Epidermal melanocyte (primary cell): Measurements from ENCODE around the gene BTG1.
"Not testable (repeated sequence)": the region's sequence is repeated elsewhere in the genome, so short reads cannot be mapped to it uniquely, and the experiment has no call there.

ENCODE experiments used
- DNase-seq: peaks from one replicate; pipeline ENCODE4 v3.0.0; 2011; ENCODE audit warnings: low spot score; ENCODE audit not compliant: insufficient read length

The BTG1 gene

DNA sequence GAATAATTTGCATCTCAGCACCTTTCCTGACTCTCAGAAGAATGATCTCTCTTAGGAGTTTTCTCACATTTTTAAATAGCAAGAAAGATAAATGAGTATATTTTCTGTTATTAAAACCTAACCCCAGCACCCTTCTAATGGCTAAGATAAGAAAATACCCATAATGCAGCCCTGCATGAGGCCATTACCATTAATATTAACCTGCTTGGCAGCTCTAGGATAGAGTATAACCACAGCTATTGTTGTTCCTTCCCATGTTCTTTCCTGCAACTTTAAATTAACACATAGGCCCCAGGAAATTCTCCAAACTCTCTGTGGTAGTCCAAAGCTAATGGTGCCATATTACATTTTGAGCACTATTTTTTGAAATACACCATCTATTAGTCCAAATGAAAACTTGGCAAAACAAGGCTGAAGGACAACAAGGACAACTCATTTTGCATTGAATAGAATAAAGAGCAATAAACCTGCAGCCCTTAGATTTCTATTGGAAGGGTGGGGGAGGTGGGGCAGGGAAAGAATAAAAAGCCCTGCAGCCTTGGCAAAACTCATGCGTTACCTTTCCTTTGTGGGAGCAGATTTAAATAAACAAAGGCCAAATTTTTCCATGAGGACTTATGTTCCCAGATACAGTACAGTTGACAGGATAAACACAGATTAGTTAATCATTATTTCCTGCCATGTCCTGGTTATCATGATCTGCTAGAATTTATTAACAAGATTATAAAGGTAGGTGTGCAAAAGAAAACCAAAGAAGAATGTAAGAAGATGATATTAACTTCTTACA is 46.9 kb downstream of the BTG1 start:
- DNase-seq = no peak

- no peak for DNase-seq
Measured at GRCh38 chr12:92096346-92097136, 49.1 kb downstream of the BTG1 start.

DNA sequence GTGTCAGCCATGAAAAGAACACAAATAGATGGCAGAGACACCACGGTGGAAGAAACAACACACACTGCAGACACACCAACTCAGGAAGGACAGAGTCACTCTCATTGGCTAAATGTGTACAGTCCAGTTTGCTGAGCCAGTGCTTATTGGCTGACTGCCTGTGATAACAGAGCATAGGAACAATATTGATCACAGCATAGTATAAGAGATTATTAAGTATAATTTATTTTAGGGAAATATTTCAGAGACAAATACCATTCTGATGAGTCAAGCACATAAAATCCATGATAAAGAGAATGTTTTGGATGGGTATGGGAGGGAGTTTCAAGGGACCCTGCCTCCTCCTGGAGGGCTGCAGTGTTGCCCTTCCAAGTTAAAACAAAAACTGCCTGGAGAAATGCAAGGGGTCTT is 50.9 kb downstream of the BTG1 start:
- no peak for DNase-seq

GRCh38 chr12:92094301-92094700 is 51.3 kb downstream of the BTG1 start:
- not testable (repeated sequence) for DNase-seq
